NCI-H2081 treated with DMSO at 0.1 percent for 48 hours (cell line): ENCODE measurements around the gene MYOT.
"Not testable (repeated sequence)": the region's sequence is repeated elsewhere in the genome, so short reads cannot be mapped to it uniquely, and the experiment has no call there.

Experiments used
- DNase-seq: peaks from one replicate; lab custom pipeline; 2025; lab: John Stamatoyannopoulos, UW

MYOT gene, protein sequence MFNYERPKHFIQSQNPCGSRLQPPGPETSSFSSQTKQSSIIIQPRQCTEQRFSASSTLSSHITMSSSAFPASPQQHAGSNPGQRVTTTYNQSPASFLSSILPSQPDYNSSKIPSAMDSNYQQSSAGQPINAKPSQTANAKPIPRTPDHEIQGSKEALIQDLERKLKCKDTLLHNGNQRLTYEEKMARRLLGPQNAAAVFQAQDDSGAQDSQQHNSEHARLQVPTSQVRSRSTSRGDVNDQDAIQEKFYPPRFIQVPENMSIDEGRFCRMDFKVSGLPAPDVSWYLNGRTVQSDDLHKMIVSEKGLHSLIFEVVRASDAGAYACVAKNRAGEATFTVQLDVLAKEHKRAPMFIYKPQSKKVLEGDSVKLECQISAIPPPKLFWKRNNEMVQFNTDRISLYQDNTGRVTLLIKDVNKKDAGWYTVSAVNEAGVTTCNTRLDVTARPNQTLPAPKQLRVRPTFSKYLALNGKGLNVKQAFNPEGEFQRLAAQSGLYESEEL

DNA sequence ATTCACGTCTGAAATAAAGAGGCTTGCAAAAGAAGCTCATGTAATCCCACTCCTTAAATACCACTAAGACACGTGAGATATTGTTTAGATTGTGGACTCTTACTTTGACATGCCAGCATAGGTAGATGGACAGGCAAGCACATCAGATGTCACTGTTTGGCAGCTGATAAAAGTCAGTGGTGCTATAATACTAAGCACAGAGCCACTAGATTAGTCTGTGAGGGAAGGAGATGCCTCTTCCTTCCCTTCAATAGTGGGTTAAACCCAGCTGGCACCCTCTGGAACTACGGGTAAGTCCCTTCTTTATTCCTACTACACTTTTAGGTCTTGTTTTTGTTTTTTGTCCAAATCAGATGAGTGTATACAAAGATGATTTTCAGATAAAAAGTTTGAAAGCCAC, at the start of gene MYOT:
MYOT (plus strand) TSS at position 197 of the 400 bp plus-strand sequence. CDS start 2,792 bp downstream, outside the sequence.
- no peak for DNase-seq

DNA sequence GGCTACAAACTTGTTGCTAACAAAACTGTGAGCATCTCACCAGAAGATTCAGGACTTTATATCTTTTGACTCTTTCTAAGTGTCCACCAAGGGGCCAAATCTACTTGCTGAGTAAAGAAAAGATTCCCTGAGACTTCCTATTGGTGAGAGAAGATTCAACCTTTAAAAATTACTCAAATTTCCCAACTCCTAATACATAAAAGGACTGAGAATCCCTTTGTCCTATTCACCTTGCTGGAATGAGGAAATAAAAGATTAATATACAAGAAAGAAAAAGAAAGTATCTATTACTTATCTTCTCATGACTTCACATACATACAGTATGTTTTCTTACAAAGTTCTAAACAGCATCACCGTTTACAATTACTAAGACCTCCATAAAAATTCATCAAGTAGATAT, 47.9 kb upstream of the MYOT start:
- no peak for DNase-seq

DNA sequence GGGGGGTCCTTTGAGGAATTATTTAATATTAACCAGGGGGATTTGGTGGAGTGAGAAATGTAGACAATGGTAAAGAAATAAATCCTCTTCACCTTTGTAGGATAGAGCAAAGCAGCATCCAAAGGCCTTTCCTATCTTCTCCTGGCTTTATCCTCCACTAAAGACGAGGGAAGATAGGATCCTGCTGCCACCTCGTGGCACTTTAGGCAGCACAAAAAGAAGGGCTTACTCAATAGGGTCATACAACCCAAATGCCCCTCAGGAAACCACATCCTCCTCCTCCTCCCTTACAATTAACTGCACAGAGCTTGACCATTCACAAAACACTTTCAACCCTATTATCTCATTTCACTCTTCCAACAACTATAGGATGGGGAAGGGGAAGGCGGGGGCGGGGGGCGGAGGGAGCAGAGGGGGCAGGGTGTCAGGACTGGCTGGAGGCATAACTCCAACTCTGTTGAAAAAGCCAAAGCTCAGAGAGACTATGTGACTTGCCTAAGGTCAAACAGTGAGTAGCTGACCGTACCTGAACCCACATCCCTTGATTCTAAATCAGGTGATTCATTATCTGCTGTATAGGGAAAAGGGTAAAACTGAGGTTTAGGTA, 45.4 kb upstream of the MYOT start:
- no peak for DNase-seq

DNA sequence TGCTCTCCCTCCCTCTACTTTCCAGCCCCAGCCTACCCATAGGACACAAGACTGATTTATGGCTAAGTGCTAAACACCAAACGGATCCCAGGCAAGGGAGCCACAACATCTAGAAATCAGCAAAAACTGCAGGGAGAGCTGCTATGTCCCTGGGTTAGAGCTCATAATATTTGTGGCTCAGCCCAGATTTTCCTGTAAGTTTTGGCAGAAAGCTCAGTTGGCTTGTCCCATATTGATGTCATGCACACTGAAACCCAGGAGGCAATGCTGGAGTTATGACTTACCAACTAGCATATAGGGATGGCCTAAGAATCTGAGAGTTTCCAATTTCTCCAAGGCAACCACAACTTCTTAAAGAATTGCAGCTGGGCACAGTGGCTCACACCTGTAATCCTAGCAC, 44.7 kb upstream of the MYOT start:
- DNase-seq = no peak

DNA sequence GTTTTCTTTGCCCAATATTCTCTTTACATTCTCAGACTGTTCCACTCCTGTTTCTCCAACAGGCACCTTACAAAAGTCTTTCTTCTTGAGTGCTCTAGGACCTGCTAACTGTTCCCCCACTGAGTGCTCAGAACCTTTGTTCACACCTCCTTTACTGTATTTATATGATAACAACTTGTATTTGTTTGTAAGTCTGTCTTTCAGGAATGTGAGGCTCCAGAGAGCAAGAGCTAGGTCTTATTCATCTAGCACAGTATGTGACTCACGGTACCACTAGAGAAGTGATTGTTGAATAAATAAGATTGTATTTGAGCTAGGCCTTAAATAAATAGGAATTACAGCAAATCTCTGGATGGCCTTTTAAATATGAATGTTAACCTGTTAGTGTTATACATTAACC, 42.5 kb upstream of the MYOT start:
- DNase-seq = no peak

DNA sequence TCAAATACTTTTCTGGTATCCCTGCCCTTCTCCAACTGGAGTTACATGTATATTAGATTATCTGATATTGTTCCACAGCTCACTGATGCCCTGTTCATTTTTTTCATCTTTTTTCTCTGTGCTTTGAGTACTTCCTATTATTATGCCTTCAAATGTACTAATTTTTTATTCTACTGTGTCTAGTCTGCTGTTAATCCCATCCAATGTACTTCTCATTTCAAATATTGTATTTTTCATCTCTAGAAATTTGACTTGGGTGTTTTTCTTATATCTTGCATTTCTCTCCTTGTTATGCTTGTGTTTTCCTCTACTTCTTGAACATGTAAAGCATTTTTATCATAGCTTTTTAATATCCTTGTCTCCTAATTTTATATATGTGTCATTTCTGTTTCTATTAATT, 41.6 kb upstream of the MYOT start:
- DNase-seq = no peak

DNA sequence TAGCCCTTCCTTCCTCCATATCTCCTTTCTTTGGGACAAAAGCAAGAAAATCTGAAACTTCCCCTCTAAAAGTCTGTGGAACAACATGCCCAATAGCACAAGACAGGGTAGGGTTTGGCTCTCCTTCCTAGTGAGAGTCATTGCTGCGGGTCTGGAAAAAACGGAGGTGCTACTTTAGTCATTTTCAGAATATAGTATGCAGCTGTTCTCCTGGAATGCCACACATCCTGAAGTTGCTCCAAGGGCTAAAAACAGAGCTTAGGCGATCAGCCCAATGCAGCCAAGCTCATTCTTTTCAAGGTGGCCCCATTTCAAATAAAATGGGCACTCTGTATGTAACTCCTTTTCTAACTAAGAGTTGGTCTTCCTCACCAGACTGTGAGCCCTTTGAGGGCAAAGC, 39.5 kb upstream of the MYOT start:
- DNase-seq = no peak

DNA sequence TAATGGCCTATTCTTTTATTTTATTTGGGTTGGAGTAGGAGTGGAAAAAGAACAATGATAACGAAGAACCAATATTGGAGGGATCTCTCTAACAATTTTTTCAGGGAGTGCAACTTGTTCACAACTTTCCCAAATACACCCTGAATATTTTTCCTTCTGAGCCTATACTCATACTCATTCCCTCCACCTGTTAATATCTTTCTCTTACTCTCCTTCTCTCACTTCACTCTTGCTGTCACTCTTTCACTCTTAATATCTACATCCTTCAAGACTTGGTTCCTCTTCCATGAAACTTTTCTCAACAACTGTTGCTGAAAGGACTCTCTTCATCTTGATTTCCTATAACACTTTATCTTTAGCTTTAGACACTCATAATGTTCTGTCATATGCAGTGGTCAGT, 39.0 kb upstream of the MYOT start:
- no peak for DNase-seq

DNA sequence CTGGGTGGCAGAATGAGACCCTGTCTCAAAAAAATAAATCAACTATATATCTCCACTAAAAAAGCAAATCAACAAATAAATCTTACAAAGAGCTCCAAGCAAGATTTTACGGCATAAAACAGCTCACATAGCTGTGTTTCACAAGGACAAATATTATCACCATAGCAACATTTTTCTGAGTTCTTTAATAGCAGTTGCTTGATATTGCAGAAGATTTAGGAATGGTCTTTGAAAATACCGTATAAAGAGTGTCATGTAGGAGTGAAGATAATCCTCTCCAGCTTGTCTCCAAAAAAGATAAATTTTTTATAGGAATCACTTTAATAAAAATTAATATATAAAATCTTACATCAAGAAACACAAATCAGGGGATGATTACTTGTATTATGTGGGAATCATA, 36.6 kb upstream of the MYOT start:
- no peak for DNase-seq

DNA sequence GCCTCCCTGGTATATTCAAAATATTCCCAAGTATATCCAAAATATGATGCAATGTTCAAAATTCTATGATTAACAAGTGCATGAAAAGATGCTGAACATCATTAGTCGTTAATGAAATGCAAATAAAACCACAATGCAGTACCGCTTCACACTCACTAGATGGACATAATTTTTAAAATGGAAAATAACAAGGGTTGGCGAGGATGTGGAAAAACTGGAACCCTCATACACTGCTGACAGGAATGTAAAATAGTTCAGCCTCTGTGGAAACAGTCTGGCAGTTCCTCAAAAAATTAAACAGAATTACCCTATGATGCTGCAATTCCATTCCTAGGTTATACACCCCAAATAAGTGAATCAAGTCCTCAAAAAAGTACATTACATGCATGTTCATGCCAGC, 36.1 kb upstream of the MYOT start:
- DNase-seq = no peak

DNA sequence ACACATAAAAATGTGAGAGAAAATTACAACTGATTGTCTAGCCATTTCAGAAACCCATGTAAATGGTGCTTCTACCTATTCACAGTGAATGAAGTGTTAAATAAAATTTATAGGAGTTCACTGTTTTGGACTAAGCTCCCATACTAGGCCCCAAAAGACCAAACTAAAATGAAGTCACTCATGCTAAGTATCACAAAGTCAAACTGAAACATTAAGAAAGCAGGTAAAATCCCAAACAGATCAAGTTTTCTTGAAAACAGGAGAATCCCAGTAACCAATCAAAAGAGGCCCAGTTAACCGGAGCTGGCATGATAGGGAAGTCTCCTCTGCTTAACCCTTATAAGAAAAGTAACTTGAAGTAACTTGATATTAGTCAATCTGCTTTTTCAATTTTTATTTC, 35.2 kb upstream of the MYOT start:
- DNase-seq = no peak

DNA sequence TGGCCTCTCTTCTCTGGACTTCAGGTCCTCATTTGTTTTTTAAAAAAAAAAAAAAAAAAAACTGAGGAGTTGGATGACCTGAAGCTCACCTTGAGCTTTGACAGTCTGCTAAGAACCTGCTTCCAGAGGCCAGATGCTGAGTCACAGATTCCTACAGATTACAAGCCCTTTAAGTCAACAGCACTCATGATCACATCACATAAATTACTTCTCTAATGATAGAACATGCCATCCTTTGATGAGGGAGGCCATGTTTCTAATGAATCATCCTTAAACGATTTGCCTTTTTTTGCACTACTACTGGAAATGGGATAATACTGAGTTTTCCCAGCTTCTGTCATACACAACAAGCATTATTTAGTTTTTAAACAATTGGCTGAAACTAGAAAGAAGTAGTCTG, 34.2 kb upstream of the MYOT start:
- DNase-seq = no peak

DNA sequence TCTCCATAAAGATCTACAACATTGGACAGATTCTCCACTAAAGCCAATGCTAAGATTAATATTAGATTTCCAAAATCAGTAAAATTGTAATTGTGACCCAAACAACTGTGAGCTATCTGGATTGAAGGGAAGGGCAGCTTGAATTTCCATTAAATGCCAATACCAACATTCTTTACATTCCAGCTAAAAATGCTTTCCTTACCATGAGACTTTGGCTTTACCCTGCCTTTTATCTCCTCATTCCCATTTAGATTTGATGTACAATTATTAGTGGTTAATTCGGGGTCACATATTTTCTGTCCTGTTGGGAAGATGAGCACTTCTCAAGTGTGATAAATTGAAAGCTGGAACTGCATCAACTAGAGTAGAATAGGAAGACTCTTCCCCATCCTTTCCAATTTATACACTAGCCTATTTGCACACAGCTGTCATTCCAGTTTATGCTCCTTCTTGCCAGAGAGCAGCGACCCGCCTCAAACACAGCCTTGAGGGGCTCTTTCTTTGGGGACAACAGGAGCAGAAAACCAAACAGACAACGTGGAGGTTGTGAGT, 33.1 kb upstream of the MYOT start:
- DNase-seq = no peak

DNA sequence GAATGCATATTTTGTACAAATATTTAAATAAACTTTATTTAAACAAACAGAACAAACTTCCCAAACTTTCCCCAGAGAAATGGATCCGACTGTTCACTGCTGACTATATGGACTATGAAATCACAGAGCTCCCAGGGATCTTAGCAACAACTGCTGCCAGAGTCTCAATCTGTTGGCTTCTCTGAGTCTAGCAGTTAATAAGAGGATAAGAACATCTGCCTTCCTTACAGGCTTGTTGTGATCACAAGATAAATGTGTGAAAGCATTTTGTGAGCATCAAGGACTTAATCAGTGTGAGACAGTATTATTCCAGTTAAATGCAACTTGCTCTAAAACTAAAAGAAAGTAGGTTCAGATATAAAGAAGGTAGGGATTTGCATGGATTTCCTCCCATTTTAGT, 31.4 kb upstream of the MYOT start:
- no peak for DNase-seq

DNA sequence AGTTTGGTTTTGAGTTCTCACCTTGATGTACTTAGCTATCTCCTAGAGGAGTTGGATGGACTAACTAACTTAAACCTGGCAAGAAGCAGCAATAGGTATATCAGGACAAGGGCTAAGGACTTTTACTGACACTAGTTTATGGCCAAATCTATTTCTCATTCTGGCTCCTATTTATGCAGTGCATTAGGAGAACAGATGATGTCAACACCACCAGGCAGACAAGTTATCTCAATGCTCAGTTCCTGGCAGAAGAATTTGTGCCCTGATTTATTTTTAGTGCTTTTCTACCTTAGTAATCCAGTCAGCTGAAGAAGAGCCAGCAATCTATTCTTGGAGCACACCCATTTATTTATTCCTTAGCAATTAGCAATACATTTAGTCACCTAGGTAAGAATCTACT, 30.7 kb upstream of the MYOT start:
- no peak for DNase-seq

DNA sequence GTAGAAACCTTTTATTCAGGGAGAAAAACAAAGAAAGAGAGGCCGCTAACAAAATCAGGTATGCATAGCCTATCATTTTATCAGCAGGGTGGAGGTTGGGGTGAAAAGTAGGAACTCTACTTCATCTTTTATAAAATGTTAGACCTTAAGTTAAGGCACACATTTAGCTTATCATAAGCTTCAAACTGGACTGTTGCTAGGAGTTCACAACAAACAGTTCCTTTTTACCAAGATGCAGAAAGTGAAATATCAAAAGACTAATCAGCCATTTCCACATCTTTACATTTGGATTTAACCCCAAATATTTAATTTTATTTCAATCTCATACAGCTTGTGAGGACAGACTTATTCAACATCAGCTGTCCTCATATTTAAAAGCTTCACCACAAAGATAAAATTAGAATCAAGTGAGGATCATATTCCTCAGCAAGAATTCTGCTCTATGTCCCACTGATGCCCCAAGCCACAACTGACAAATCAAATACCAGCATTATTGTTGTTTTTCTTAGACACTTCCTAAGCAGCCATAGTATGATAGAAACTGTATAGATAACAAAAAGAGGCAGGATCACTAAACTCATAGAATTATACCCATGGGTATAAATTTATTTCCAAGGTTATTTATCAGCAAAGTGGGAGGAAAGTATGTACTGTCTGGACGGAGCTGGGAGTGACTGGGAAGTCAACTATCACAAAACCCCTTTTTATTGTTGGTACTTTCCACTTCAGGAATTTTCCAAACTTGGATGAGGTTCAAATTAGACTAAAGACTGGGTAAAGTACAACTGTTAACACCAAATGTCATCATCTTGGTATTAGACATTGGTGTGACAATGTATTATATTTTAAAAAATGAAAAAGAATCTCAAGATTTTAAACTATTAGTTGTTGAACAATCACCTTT, 29.9 kb upstream of the MYOT start:
- DNase-seq = no peak

DNA sequence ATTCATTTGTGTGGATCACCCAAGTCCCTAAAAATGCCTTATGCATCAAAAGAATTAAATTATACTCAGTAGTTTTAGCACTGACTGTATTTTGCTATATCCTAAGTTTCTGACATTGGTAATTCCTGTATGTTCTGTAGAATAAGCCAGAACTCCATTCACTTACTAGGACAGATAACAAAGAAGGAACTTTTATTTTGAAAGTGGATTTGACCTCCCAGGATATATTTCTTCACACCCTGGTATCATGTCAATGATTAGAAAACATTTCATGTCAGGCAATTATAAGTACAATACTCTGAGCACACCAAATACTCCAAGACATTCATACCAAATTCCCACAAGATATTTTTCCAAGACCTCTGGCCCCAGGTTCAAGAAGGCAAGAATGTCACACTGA, 28.7 kb upstream of the MYOT start:
- no peak for DNase-seq

DNA sequence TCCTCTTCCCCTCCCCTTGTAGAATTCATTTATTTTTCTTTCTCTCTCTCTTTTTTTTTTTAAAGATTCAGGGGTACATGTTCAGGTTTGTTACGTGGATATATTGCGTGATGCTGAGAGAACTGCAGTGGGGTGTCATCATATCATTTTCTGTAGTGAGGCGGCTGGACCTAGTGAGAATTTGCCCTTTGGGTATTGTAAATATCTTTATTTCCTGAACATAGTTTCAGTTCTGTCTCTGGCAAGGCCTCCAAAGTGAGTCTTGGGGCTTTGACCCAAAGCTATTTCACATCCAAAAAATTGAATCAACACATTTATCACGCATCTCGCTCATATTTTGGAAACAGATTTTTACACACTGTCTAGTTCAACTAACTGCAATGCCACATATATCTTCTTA, 25.4 kb upstream of the MYOT start:
- no peak for DNase-seq

DNA sequence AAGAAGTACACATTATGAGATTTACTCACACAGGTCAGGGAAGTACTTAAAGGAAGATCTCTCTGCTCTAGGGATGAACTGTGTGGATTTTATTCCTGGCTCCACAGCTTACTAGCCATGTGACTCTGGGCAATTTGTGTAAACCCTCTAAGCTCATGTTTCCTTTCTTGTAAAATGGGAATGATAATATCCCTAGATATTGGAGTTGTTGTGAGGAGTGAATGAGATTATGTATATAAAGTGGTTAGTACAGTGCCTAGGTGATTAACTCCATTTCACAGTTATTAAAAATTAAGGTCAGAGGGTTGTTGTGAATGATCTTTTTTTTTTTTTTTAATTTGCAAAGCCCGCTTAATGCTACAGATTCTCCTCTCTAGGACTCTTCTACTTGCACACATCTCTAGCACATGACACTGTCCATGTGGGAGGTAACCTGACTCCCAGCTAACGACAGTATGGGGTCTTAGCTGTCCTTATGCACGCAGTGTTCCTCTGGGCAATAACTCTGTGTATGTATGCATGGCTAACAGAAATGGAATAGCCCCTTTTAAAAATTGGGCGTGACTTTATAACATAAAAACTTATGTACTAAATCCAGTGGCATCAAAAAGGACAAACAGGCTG, 23.9 kb upstream of the MYOT start:
- DNase-seq = no peak

DNA sequence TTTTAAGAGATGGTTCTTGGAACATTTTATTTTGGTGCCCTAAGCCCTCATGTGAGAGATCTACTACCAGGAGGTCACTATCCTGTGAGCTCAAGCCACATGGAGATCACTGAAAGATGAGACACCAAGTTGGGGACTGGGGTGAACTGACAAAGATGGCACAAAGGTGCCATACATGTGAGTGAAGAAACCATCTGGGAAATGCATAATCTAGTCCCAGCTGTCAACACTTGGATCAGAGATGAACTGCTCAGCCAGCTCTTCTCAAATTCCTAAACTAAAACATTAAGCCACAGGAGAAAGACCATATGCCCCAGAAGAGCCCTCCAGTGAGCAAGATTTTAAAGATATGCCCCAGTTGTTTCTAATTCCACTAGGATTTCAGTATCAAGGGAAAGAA, 22.2 kb upstream of the MYOT start:
- no peak for DNase-seq

DNA sequence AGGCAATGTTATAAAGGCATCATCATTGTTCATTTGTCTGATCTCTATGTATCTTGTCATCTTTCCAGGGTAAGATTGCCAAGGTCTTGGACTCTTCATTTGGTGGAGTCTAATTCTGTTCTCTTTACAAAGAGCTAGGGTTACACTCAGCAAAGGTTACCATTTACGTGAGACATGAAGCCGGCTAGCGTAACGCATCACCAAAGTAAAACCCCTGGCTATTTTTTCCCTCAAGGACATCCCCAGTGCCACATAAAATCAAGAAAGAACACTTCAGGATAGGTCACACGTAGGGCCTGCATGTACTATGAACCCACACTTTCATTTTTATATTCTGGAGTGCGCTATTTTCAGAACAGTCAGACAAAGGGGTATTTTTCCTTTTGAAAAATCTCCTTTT, 20.0 kb upstream of the MYOT start:
- no peak for DNase-seq

DNA sequence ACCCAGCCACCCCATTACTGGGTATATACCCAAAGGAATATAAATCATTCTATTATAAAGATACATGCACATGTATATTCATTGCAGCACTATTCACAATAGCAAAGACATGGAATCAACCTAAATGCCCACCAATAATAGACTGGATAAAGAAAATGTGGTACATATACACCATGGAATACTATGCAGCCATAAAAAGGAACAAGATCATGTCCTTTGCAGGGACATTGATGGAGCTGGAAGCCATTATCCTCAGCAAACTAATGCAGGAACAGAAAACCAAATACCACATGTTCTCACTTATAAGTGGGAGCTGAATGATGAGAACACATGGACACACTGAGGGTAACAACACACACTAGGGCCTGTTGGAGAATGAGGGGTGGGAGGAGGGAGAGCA, 14.5 kb upstream of the MYOT start:
- DNase-seq = not testable (repeated sequence)
